Spleen (tissue), 10 donors: ENCODE measurements around the gene EFNB3. TPM values are rescaled to one million over a fixed set of nuclear protein-coding genes. Genes with fewer than 3 reads are reported as not detected.

Experiments
- polyA plus RNA-seq, 3 donors: library from polyadenylated mRNA; stranded (reverse); fragments of 200-250 nt; gene quantifications; one replicate each; pipeline ENCODE4 v1.2.1, GENCODE V29; 2013
- total RNA-seq, 7 donors: library from RNA; depleted of rRNA in 3 of 7; stranded (reverse); fragments of >200 nt in 3 of 7; fragmentation: NEBNext Ultra II Directional in 4 of 7; extraction: Animal tissue kit (Norgen Biotek cat#: 25700) in 4 of 7; gene quantifications; one replicate each; pipeline versions ENCODE4 v1.1.0 to v1.2.1, GENCODE V29; 2016 to 2021
- donor health status: healthy with polysubstance abuse.
- donor health status: DM: no; HTN: no; CAD: no; lungs with moderate emphysema.
- donor health status: DM: no; HTN: no; CAD: no.
- donor health status: Bipolar disorder and iron deficiency.
- donor health status: healthy.
- donor health status: DM: no; HTN: no; CAD: no.
- donor health status: DM: yes; HTN: yes; CAD: no.

The EFNB3 gene
- total and polyA plus RNA-seq, 10 donors = 0.04 to 0.60 (median 0.26) TPM; not detected in 1

Other genes starting within 250 kb of the EFNB3 start
- 10 to 100 TPM; 38.7 to 68.8 (median 46.5) TPM for gene ZBTB4, start 225.6 kb upstream of the EFNB3 start, total RNA-seq
- 10 to 100 TPM; 10.5 to 23.7 (median 12.3) TPM for gene ZBTB4, start 225.6 kb upstream of the EFNB3 start, polyA plus RNA-seq
- not detected for gene SLC35G6, start 223.8 kb upstream of the EFNB3 start, total RNA-seq
- under 1 TPM in 1 of 3 donors, not detected in 2; 0.13 TPM for gene SLC35G6, start 223.8 kb upstream of the EFNB3 start, polyA plus RNA-seq
- 100 to 1,000 TPM; 108 to 196 (median 173) TPM for gene POLR2A, start 220.8 kb upstream of the EFNB3 start, total RNA-seq
- gene POLR2A, start 220.8 kb upstream of the EFNB3 start, polyA plus RNA-seq = 10 to 100 TPM in 1 of 3 donors, 1 to 10 TPM in 2; 8.2 to 26.0 (median 8.8) TPM
- 10 to 100 TPM; 37.4 to 64.6 (median 60.5) TPM for gene TNFSF12, start 156.1 kb upstream of the EFNB3 start, total RNA-seq
- gene TNFSF12, start 156.1 kb upstream of the EFNB3 start, polyA plus RNA-seq = 10 to 100 TPM; 46.5 to 65.0 (median 49.3) TPM
- 10 to 100 TPM; 14.5 to 54.0 (median 31.6) TPM for gene TNFSF13, start 146.5 kb upstream of the EFNB3 start, total RNA-seq
- gene TNFSF13, start 146.5 kb upstream of the EFNB3 start, polyA plus RNA-seq = 10 to 100 TPM; 19.9 to 23.4 (median 20.5) TPM
- 10 to 100 TPM; 36.3 to 71.7 (median 42.9) TPM for gene SENP3, start 143.3 kb upstream of the EFNB3 start, total RNA-seq
- 10 to 100 TPM; 43.1 to 52.7 (median 45.6) TPM for gene SENP3, start 143.3 kb upstream of the EFNB3 start, polyA plus RNA-seq
- 100 to 1,000 TPM; 177 to 387 (median 271) TPM for gene CD68, start 125.6 kb upstream of the EFNB3 start, total RNA-seq
- 100 to 1,000 TPM in 1 of 3 donors, 10 to 100 TPM in 2; 52.5 to 236 (median 86.1) TPM for gene CD68, start 125.6 kb upstream of the EFNB3 start, polyA plus RNA-seq
- 100 to 1,000 TPM in 1 of 7 donors, 10 to 100 TPM in 6; 35.5 to 163 (median 51.2) TPM for gene MPDU1, start 121.3 kb upstream of the EFNB3 start, total RNA-seq
- gene MPDU1, start 121.3 kb upstream of the EFNB3 start, polyA plus RNA-seq = 10 to 100 TPM; 42.7 to 73.0 (median 59.5) TPM
- gene SOX15, start 115.1 kb upstream of the EFNB3 start, total RNA-seq = 1 to 10 TPM in 1 of 7 donors, under 1 TPM in 2, not detected in 4; 0.41 to 1.7 (median 0.64) TPM
- gene SOX15, start 115.1 kb upstream of the EFNB3 start, polyA plus RNA-seq = under 1 TPM; 0.20 to 0.44 (median 0.32) TPM
- 10 to 100 TPM; 17.7 to 29.3 (median 26.7) TPM for gene FXR2, start 90.3 kb upstream of the EFNB3 start, total RNA-seq
- 10 to 100 TPM; 18.9 to 26.9 (median 20.4) TPM for gene FXR2, start 90.3 kb upstream of the EFNB3 start, polyA plus RNA-seq
- gene SAT2, start 77.4 kb upstream of the EFNB3 start, total RNA-seq = 10 to 100 TPM; 65.1 to 98.6 (median 80.6) TPM
- gene SAT2, start 77.4 kb upstream of the EFNB3 start, polyA plus RNA-seq = 100 to 1,000 TPM; 116 to 229 (median 191) TPM
- gene SHBG, start 75.1 kb upstream of the EFNB3 start, total RNA-seq = 1 to 10 TPM in 2 of 7 donors, under 1 TPM in 3, not detected in 2; 0.49 to 1.9 (median 0.70) TPM
- under 1 TPM; 0.27 to 0.35 (median 0.28) TPM for gene SHBG, start 75.1 kb upstream of the EFNB3 start, polyA plus RNA-seq
- 10 to 100 TPM in 1 of 7 donors, 1 to 10 TPM in 6; 3.8 to 10.1 (median 5.1) TPM for gene ATP1B2, start 54.3 kb upstream of the EFNB3 start, total RNA-seq
- gene ATP1B2, start 54.3 kb upstream of the EFNB3 start, polyA plus RNA-seq = under 1 TPM; 0.26 to 0.56 (median 0.54) TPM
- gene TP53, start 17.7 kb upstream of the EFNB3 start, total RNA-seq = 10 to 100 TPM; 37.0 to 83.9 (median 58.5) TPM
- gene TP53, start 17.7 kb upstream of the EFNB3 start, polyA plus RNA-seq = 10 to 100 TPM; 33.6 to 48.1 (median 40.1) TPM
- gene WRAP53, start 16.7 kb upstream of the EFNB3 start, total RNA-seq = 10 to 100 TPM in 1 of 7 donors, 1 to 10 TPM in 6; 8.5 to 10.6 (median 9.5) TPM
- 10 to 100 TPM; 13.3 to 21.8 (median 16.4) TPM for gene WRAP53, start 16.7 kb upstream of the EFNB3 start, polyA plus RNA-seq
- 1 to 10 TPM in 1 of 7 donors, under 1 TPM in 5, not detected in 1; 0.13 to 1.1 (median 0.23) TPM for gene DNAH2, start 12.5 kb downstream of the EFNB3 start, total RNA-seq
- gene DNAH2, start 12.5 kb downstream of the EFNB3 start, polyA plus RNA-seq = under 1 TPM; 0.02 to 0.03 (median 0.02) TPM
- 100 to 1,000 TPM in 1 of 7 donors, 10 to 100 TPM in 6; 22.3 to 110 (median 60.8) TPM for gene KDM6B, start 129.0 kb downstream of the EFNB3 start, total RNA-seq
- gene KDM6B, start 129.0 kb downstream of the EFNB3 start, polyA plus RNA-seq = 10 to 100 TPM in 1 of 3 donors, 1 to 10 TPM in 2; 2.9 to 11.7 (median 4.0) TPM
- gene TMEM88, start 149.9 kb downstream of the EFNB3 start, total RNA-seq = 10 to 100 TPM in 5 of 7 donors, 1 to 10 TPM in 2; 5.2 to 31.8 (median 18.0) TPM
- 10 to 100 TPM in 1 of 3 donors, 1 to 10 TPM in 2; 5.5 to 26.2 (median 9.5) TPM for gene TMEM88, start 149.9 kb downstream of the EFNB3 start, polyA plus RNA-seq
- gene NAA38, start 152.4 kb downstream of the EFNB3 start, total RNA-seq = 100 to 1,000 TPM in 1 of 7 donors, 10 to 100 TPM in 6; 51.0 to 111 (median 56.9) TPM
- 100 to 1,000 TPM; 119 to 185 (median 182) TPM for gene NAA38, start 152.4 kb downstream of the EFNB3 start, polyA plus RNA-seq
- gene CYB5D1, start 152.8 kb downstream of the EFNB3 start, total RNA-seq = 10 to 100 TPM in 1 of 7 donors, 1 to 10 TPM in 6; 4.1 to 13.2 (median 5.9) TPM
- 1 to 10 TPM; 2.1 to 3.8 (median 2.9) TPM for gene CYB5D1, start 152.8 kb downstream of the EFNB3 start, polyA plus RNA-seq
- gene CHD3, start 183.6 kb downstream of the EFNB3 start, total RNA-seq = 100 to 1,000 TPM in 2 of 7 donors, 10 to 100 TPM in 5; 60.9 to 117 (median 83.6) TPM
- gene CHD3, start 183.6 kb downstream of the EFNB3 start, polyA plus RNA-seq = 10 to 100 TPM; 37.0 to 84.3 (median 71.8) TPM
- gene RNF227, start 211.1 kb downstream of the EFNB3 start, total RNA-seq = 10 to 100 TPM in 1 of 7 donors, 1 to 10 TPM in 6; 2.5 to 20.7 (median 3.4) TPM
- 1 to 10 TPM; 2.4 to 4.0 (median 3.8) TPM for gene RNF227, start 211.1 kb downstream of the EFNB3 start, polyA plus RNA-seq
- 1 to 10 TPM; 1.1 to 6.3 (median 4.2) TPM for gene KCNAB3, start 224.7 kb downstream of the EFNB3 start, total RNA-seq
- 1 to 10 TPM; 2.3 to 5.6 (median 2.9) TPM for gene KCNAB3, start 224.7 kb downstream of the EFNB3 start, polyA plus RNA-seq
- gene TRAPPC1, start 226.7 kb downstream of the EFNB3 start, total RNA-seq = 100 to 1,000 TPM in 3 of 7 donors, 10 to 100 TPM in 4; 71.1 to 120 (median 98.9) TPM
- gene TRAPPC1, start 226.7 kb downstream of the EFNB3 start, polyA plus RNA-seq = 100 to 1,000 TPM; 128 to 172 (median 135) TPM
- 10 to 100 TPM; 22.6 to 27.0 (median 25.2) TPM for gene CNTROB, start 227.0 kb downstream of the EFNB3 start, total RNA-seq
- gene CNTROB, start 227.0 kb downstream of the EFNB3 start, polyA plus RNA-seq = 10 to 100 TPM; 19.6 to 27.1 (median 24.2) TPM